ENCODE measurements around the gene BMP2K.

The BMP2K gene

GRCh38 chr4:78764498-78764961, 11.6 kb upstream of the BMP2K start:
- DNase-seq (ENCODE audit: low spot score): no peak

- no peak for DNase-seq (ENCODE audit: low spot score)
Observed at GRCh38 chr4:78765432-78766006, 10.6 kb upstream of the BMP2K start.

GRCh38 chr4:78766026-78766425, 10.1 kb upstream of the BMP2K start:
- no peak for DNase-seq (ENCODE audit: low spot score)

- DNase-seq (ENCODE audit: low spot score): no peak
Observed at GRCh38 chr4:78766650-78767049, 9.5 kb upstream of the BMP2K start.

- no peak for DNase-seq (ENCODE audit: low spot score)
Observed at GRCh38 chr4:78767350-78767749, 8.8 kb upstream of the BMP2K start.

GRCh38 chr4:78768452-78769180, 7.5 kb upstream of the BMP2K start:
- DNase-seq (ENCODE audit: low spot score): no peak

- no peak for DNase-seq (ENCODE audit: low spot score)
Observed at GRCh38 chr4:78770091-78770642, 6.0 kb upstream of the BMP2K start.

GRCh38 chr4:78772526-78773091, 3.5 kb upstream of the BMP2K start:
- no peak for DNase-seq (ENCODE audit: low spot score)

GRCh38 chr4:78774417-78774816, 1.7 kb upstream of the BMP2K start:
- DNase-seq (ENCODE audit: low spot score): no peak

GRCh38 chr4:78775303-78776078, 659 bp upstream of the BMP2K start:
- peak; percentile 80 for DNase-seq (ENCODE audit: low spot score)

- peak; percentile 46 for DNase-seq (ENCODE audit: low spot score)
Observed at GRCh38 chr4:78776729-78777575, 802 bp downstream of the BMP2K start.

- no peak for DNase-seq (ENCODE audit: low spot score)
Observed at GRCh38 chr4:78777576-78777940, 1.4 kb downstream of the BMP2K start.

GRCh38 chr4:78778530-78778929, 2.4 kb downstream of the BMP2K start:
- DNase-seq (ENCODE audit: low spot score): no peak

GRCh38 chr4:78779280-78779679, 3.1 kb downstream of the BMP2K start:
- DNase-seq (ENCODE audit: low spot score): no peak

- DNase-seq (ENCODE audit: low spot score): no peak
Observed at GRCh38 chr4:78780093-78780492, 3.9 kb downstream of the BMP2K start.

GRCh38 chr4:78781139-78781538, 5.0 kb downstream of the BMP2K start:
- DNase-seq (ENCODE audit: low spot score): no peak

GRCh38 chr4:78781924-78782323, 5.8 kb downstream of the BMP2K start:
- no peak for DNase-seq (ENCODE audit: low spot score)

GRCh38 chr4:78784236-78784865, 8.2 kb downstream of the BMP2K start:
- DNase-seq (ENCODE audit: low spot score): no peak

- DNase-seq (ENCODE audit: low spot score): no peak
Observed at GRCh38 chr4:78787392-78788006, 11.3 kb downstream of the BMP2K start.

- DNase-seq (ENCODE audit: low spot score): no peak
Observed at GRCh38 chr4:78788007-78788889, 12.1 kb downstream of the BMP2K start.

Measured in LoVo (cell line).